Left ventricle myocardium inferior (tissue), 1 donor: ENCODE measurements around the gene COMTD1. TPM values are rescaled to one million over a fixed set of nuclear protein-coding genes. Genes with fewer than 3 reads are reported as not detected.
"Not testable (repeated sequence)": the region's sequence is repeated elsewhere in the genome, so short reads cannot be mapped to it uniquely, and the experiment has no call there.

Experiments
- DNase-seq: peaks from one replicate; pipeline ENCODE4 v3.0.0-alpha.2; 2020
- H3K27ac ChIP-seq: fragments of 200-600 bp; replicated peaks from 2 replicates; pipeline ENCODE4 v1.8.0; 2021
- H3K27me3 ChIP-seq: fragments of 200-600 bp; 2 replicates; pipeline ENCODE4 v1.8.0; 2021; ENCODE audit warnings: low read depth
- H3K36me3 ChIP-seq: fragments of 200-600 bp; 2 replicates; pipeline ENCODE4 v1.8.0; 2021
- H3K4me1 ChIP-seq: fragments of 200-600 bp; 2 replicates; pipeline ENCODE4 v1.8.0; 2021
- H3K4me3 ChIP-seq: fragments of 200-600 bp; 2 replicates; pipeline ENCODE4 v1.8.0; 2021; ENCODE audit warnings: mild to moderate bottlenecking, moderate library complexity
- H3K9me3 ChIP-seq: fragments of 200-600 bp; replicated peaks from 2 replicates; pipeline ENCODE4 v1.8.0; 2021
- CTCF ChIP-seq: fragments of 200-600 bp; IDR thresholded peaks from 2 replicates; pipeline ENCODE4 v1.8.0; 2021; ENCODE audit warnings: antibody characterized with exemption, mild to moderate bottlenecking, borderline replicate concordance
- intact Hi-C: fragments of 100-400 bp; cut with micrococcal nuclease; formaldehyde crosslinking; loops from one replicate; pipeline ENCODE4 v1.11.0; 2022
- total RNA-seq: library from RNA; stranded (reverse); fragmentation: NEBNext Ultra II Directional; extraction: Animal tissue kit (Norgen Biotek cat#: 25700); gene quantifications from one replicate; pipeline ENCODE4 v1.2.1, GENCODE V29; 2021
- donor health status: DM: no; HTN: yes; CAD: no; lungs with severe emphysema.

The COMTD1 gene
- total RNA-seq, 1 donor from 2014 or later, result 29.0 TPM

- TF ChIP-seq CTCF, result no peak
Observed at GRCh38 chr10:75202321-75203045, 33.3 kb downstream of the COMTD1 start.

GRCh38 chr10:75201793-75202307 is 33.9 kb downstream of the COMTD1 start:
- intact Hi-C loops, result no loop called here
- peak overlapping the region; percentile 84 for H3K27ac ChIP-seq
- H3K4me3 ChIP-seq, result no peak overlapping the region

More at GRCh38 chr10:75202321-75203045, 33.3 kb downstream of the COMTD1 start:
- DNase-seq, result peak; percentile 81
- peaks cover 25% of the 10 kb centered on the region for H3K4me1 ChIP-seq
- H3K27ac ChIP-seq, result peak overlapping the region; percentile 84
- intact Hi-C loops, result no loop called here
- H3K27me3 ChIP-seq, result no peaks in the 10 kb centered on the region
- H3K4me3 ChIP-seq, result no peak overlapping the region
- H3K36me3 ChIP-seq, result no peaks in the 10 kb centered on the region
- no peaks in the 10 kb centered on the region for H3K9me3 ChIP-seq

GRCh38 chr10:75199949-75200348 is 35.8 kb downstream of the COMTD1 start:
- H3K27me3 ChIP-seq, DNase-seq, H3K27ac ChIP-seq, intact Hi-C loops, H3K9me3 ChIP-seq, H3K4me3 ChIP-seq, H3K36me3 ChIP-seq: not testable (repeated sequence)
- H3K4me1 ChIP-seq, result peaks cover 25% of the 10 kb centered on the region

More at GRCh38 chr10:75201793-75202307, 33.9 kb downstream of the COMTD1 start:
- DNase-seq, result no peak
- TF ChIP-seq CTCF, result no peak
- H3K9me3 ChIP-seq, result no peaks in the 10 kb centered on the region
- H3K36me3 ChIP-seq, result no peaks in the 10 kb centered on the region
- H3K27me3 ChIP-seq, result no peaks in the 10 kb centered on the region
- peaks cover 25% of the 10 kb centered on the region for H3K4me1 ChIP-seq

- no peak for TF ChIP-seq CTCF
- intact Hi-C loops, result no loop called here
- H3K36me3 ChIP-seq, result no peaks in the 10 kb centered on the region
- no peak overlapping the region for H3K4me3 ChIP-seq
- DNase-seq, result no peak
- H3K9me3 ChIP-seq, result no peaks in the 10 kb centered on the region
- H3K27me3 ChIP-seq, result no peaks in the 10 kb centered on the region
- H3K27ac ChIP-seq, result no peak overlapping the region
- peaks cover 11% of the 10 kb centered on the region for H3K4me1 ChIP-seq
Observed at GRCh38 chr10:75197906-75198305, 37.9 kb downstream of the COMTD1 start.

- peaks cover 11% of the 10 kb centered on the region for H3K4me1 ChIP-seq
- intact Hi-C loops, result no loop called here
- H3K27me3 ChIP-seq, result no peaks in the 10 kb centered on the region
- no peaks in the 10 kb centered on the region for H3K36me3 ChIP-seq
- no peak for DNase-seq
- H3K27ac ChIP-seq, result no peak overlapping the region
- no peaks in the 10 kb centered on the region for H3K9me3 ChIP-seq
- H3K4me3 ChIP-seq, result no peak overlapping the region
- no peak for TF ChIP-seq CTCF
Observed at GRCh38 chr10:75197066-75197465, 38.7 kb downstream of the COMTD1 start.

GRCh38 chr10:75195035-75195763 is 40.6 kb downstream of the COMTD1 start:
- DNase-seq, result no peak
- Histone ChIP-seq H3K27me3 (no peaks in the 10 kb centered on the region), H3K36me3 (no peaks in the 10 kb centered on the region), H3K4me3 (no peak overlapping the region), H3K27ac (no peak overlapping the region), H3K4me1 (peaks cover 18% of the 10 kb centered on the region), H3K9me3 (no peaks in the 10 kb centered on the region)
- no peak for TF ChIP-seq CTCF
- intact Hi-C loops, result no loop called here

- intact Hi-C loops, DNase-seq, H3K4me3 ChIP-seq, H3K27ac ChIP-seq, H3K9me3 ChIP-seq, H3K36me3 ChIP-seq, H3K27me3 ChIP-seq: not testable (repeated sequence)
- H3K4me1 ChIP-seq, result peaks cover 18% of the 10 kb centered on the region
Observed at GRCh38 chr10:75194625-75195024, 41.1 kb downstream of the COMTD1 start.
